KBM-7 (cell line): ENCODE data around the gene ALG1.
A peak's percentile ranks its signal among the peaks of the same experiment; 100 is the strongest.
"Not testable (repeated sequence)": the region's sequence is repeated elsewhere in the genome, so short reads cannot be mapped to it uniquely, and the experiment has no call there.

Experiments used
- DNase-seq: peaks from one replicate; pipeline ENCODE4 v3.0.0-alpha.2; 2015
- in situ Hi-C: fragments of 300-500 bp; cut with MboI; formaldehyde crosslinking; loops from 2 replicates; pipeline ENCODE4 v1.14.3; 2020; ENCODE audit warnings: low sequenced_read_pairs, low pct_unique_long_range_greater_than_20kb, mixed read lengths

Gene ALG1

GRCh38 chr16:5093746-5094145 is 22.1 kb downstream of the ALG1 start:
- in situ Hi-C loops, DNase-seq: not testable (repeated sequence)

- in situ Hi-C loops, DNase-seq: not testable (repeated sequence)
Observed at GRCh38 chr16:5095145-5095830, 23.6 kb downstream of the ALG1 start.

GRCh38 chr16:5096437-5097060 is 24.9 kb downstream of the ALG1 start:
- DNase-seq, in situ Hi-C loops: not testable (repeated sequence)

- DNase-seq = peak; percentile 44
- in situ Hi-C loops = not testable (repeated sequence)
Observed at GRCh38 chr16:5097061-5097469, 25.4 kb downstream of the ALG1 start.

GRCh38 chr16:5097470-5098220 is 26.0 kb downstream of the ALG1 start, which contains the start of gene EEF2KMT:
TSS of gene EEF2KMT (minus strand) at chr16:5097795. CDS start at chr16:5097739, 56 bp downstream.
- DNase-seq = peak; percentile 98
- in situ Hi-C loops = not testable (repeated sequence)

GRCh38 chr16:5098221-5099159 is 26.8 kb downstream of the ALG1 start:
- in situ Hi-C loops = not testable (repeated sequence)
- DNase-seq = peak; percentile 48

GRCh38 chr16:5099174-5099573 is 27.5 kb downstream of the ALG1 start:
- in situ Hi-C loops, DNase-seq: not testable (repeated sequence)

- in situ Hi-C loops, DNase-seq: not testable (repeated sequence)
Observed at GRCh38 chr16:5103296-5104032, 31.8 kb downstream of the ALG1 start.

GRCh38 chr16:5105039-5105438 is 33.4 kb downstream of the ALG1 start:
- in situ Hi-C loops, DNase-seq: not testable (repeated sequence)

GRCh38 chr16:5108505-5109158 is 37.0 kb downstream of the ALG1 start:
- in situ Hi-C loops = no loop called here

GRCh38 chr16:5110933-5111332 is 39.3 kb downstream of the ALG1 start:
- DNase-seq, in situ Hi-C loops: not testable (repeated sequence)

More at GRCh38 chr16:5108505-5109158, 37.0 kb downstream of the ALG1 start:
- DNase-seq = no peak

GRCh38 chr16:5116780-5117295 is 45.2 kb downstream of the ALG1 start:
- DNase-seq, in situ Hi-C loops: not testable (repeated sequence)

GRCh38 chr16:5117300-5118087 is 45.9 kb downstream of the ALG1 start:
- in situ Hi-C loops = not testable (repeated sequence)
- DNase-seq = peak; percentile 90

- in situ Hi-C loops, DNase-seq: not testable (repeated sequence)
Observed at GRCh38 chr16:5131467-5132004, 59.9 kb downstream of the ALG1 start.

GRCh38 chr16:5132915-5133600 is 61.4 kb downstream of the ALG1 start:
- in situ Hi-C loops, DNase-seq: not testable (repeated sequence)
